RKO (cell line): ENCODE data around the gene CAVIN1.
"Not testable (repeated sequence)": the region's sequence is repeated elsewhere in the genome, so short reads cannot be mapped to it uniquely, and the experiment has no call there.

Experiments used
- DNase-seq: peaks from one replicate; pipeline ENCODE4 v3.0.0-alpha.2; 2016; ENCODE audit warnings: low spot score

CAVIN1 gene, protein sequence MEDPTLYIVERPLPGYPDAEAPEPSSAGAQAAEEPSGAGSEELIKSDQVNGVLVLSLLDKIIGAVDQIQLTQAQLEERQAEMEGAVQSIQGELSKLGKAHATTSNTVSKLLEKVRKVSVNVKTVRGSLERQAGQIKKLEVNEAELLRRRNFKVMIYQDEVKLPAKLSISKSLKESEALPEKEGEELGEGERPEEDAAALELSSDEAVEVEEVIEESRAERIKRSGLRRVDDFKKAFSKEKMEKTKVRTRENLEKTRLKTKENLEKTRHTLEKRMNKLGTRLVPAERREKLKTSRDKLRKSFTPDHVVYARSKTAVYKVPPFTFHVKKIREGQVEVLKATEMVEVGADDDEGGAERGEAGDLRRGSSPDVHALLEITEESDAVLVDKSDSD

DNA sequence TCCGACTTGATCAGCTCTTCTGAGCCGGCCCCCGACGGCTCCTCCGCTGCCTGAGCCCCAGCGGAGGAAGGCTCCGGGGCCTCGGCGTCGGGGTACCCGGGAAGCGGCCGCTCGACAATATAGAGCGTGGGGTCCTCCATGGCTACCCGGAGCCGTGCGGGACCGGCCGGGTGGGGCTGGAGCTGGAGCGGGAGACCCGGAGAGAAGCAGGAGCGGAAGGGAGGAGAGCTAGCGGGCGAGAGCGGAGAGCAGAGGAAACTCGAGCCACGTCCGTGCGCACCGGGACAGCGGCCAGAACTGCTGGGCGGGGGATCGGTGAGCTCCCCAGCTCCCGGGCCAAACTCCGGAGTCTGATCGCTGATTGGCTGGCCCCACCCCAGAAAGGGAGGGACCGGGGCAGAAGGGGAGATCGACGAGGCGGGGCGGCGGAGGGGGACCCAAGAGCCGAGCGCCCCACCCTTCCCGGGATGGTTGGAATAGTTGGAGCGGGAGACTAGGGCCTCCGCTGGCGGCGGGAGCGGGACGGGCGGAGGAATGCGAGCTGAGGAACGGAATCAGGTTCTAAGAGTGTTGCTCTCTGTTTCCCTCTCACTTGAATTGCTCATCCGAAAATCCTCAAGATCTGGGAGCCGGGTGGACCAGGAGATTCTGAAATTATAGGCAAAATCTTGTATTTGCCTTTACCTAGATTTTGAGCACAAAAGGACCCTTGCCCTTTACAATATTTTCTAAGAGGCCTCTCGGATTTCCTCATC is at the start of gene CAVIN1:
CAVIN1 (minus strand) TSS at position 299 of the 755 bp plus-strand sequence; CDS start at position 140, 159 bp downstream.
- peak; percentile 92 for DNase-seq

DNA sequence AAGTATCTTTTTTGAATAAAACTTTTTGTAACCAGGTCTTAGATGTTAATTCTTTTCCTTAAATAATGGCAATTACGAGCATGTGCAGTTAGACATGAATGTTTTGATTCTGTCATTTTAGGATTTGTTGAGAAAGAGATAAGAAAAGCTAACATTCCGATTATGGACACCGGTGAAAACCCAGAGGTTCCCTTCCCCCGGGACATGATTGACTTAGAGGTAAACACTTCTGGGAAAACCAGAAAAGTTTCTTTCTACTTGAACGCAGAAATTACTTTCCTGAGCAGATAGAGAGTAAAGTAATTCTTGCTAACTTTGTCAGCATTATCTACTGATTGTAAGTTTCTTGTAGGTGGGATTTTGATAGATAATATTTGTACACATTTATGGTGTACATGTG is 44.8 kb upstream of the CAVIN1 start:
- DNase-seq, result no peak

DNA sequence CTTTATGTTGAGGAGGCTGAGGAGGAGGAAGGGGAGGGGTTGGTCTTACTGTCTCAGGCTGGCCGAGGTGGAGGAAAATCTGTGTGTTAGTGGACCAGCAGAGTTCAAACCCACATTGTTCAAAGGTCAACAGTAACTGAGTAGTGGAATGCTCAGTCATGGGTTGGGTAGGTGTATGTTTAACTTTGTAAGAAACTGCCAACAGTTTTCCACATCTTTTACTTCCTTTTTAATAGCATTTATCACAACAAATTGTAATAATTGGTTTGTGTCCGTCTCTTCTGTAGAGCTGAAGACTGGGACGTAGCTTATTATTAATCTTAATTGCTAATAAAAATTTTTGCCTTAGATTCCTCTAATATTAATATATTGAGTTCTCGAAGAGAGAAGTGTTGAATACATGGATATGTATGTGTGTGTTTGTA is 40.9 kb upstream of the CAVIN1 start:
- no peak for DNase-seq

DNA sequence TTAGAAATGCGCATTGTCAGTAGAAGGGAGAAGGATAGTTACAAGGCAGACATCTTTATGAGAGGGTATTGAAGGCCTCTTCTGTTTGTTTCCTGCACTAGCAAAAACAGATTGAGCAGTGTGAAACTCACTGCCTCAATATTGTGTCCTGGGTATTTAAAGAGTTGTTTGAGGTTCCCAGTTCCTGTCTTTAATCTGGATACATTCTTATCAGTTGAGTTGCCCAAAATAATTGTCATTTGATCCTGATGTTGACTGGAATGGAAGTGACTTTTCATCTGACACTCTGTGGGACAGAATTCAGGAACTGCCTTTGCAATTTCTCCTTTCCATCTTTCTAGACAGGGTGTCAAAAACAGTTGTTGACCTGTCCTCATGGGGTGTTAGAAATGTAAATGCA is 37.3 kb upstream of the CAVIN1 start:
- peak; percentile 30 for DNase-seq

DNA sequence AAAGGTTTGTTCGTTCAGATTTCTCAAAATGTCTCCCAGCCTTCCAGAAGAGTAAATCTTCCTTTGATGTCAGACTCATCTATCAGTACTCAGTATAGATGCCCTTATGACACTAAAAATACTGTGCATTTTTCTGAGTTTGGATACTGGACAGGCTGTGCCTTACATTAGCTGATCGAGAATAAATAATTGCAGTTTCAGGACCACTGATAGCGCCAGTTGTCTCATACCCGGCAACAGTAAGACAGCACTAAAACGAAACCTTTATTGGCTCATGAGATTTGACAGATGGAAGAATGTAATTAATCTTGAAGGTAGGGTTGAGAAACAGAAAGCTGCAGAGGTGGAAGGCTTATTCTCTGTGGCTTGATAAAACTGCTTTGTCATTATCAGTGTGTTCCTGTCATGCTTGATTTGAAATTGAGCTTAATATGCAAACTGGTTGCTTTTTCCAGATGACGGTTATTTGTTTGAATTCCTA is 36.8 kb upstream of the CAVIN1 start:
- DNase-seq, result peak; percentile 62

DNA sequence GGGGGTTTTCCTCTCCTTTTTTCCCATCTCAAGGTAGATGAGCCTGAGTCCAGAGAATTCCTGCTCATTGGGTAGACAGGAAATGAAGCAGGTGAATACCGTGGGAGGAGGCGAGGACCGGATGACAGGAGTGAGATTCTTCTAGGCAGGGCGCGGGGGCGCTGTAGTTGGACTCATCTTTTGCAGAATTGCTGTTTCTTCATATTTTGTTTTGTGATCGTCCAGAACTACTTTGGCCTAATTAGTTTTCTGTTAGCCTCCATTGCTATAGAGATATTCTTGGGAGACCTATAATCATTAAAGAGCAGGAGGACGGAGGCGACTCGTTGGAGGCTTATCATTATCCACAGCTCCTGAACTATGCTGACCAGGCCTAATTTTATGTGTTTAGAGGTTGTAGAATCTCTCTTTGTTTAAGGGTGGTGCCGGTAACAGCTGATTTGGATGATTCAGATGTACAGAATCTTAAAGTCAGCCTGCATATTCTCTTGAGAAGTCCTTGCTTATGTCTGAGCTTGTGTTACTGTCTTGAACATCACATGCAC is 36.3 kb upstream of the CAVIN1 start:
- peak; percentile 78 for DNase-seq

DNA sequence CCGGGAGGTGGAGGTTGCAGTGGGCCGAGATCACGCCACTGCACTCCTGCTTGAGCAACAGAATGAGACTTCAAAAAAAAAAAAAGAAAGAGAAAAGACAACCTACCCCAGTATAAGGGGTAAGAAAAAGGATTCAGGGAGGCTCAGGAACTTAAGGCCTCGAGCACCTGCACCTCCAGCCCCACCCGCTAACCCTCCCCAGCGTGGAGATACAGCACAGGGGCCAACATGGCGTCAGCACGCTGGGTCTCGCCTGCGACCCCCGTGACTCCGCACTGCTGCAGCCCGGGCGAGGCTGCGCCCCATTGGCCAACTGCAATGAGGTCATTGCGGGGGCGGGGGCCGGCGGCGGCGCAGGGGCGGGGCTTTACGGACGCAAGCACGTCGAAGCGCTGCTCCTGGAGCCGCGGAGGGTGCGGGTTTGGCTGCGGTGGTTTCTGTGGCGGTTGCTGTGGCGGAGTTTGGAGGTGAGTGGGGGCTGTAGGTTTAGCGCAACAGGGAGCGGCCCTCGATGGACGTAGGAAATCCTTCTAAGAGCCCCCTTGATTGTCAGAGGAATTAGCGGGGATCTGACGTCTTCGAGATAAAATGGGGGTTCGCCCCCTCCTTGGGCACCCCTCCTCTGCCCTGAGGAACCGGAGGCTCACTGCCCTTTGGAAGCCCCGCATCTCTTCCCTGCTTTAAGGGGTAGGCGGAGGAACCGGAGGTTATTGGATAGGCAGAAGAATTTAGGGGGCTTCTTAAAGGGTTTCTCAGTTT is 35.6 kb upstream of the CAVIN1 start, which contains the start of gene ATP6V0A1:
ATP6V0A1 (plus strand) TSS at position 382 of the 759 bp plus-strand sequence. CDS start 2,017 bp downstream, outside the sequence.
- DNase-seq, result peak; percentile 94

DNA sequence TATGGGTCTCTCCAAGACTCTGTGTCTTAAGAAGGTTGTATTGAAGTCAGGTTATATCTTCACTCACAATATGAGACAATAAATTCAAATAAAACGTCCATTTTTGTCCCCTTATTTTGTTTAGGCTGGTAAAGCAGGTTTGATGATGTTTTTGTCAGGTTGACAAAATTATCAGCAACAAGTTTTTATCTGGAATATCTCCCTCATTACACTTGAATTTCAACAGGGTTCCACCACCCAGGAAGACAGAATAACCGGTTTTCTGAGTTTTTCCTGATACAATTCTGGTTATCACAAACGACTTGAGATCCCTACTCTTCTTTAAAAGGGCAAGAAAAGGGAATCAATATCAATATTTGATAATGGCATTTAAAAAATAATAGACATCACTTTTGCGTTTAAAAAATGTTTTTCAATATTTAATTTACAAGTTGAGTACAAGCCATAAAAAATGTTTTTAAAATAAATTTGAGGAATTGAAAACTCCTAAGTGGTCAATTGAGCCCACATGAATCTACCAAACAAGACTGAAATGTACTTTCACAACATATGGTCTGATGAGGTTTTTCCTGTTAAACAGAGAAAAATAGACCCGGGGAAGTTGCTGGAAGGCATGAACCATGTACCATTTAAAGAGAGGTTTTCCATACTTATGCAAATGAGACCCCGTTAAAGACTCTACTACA is 34.2 kb upstream of the CAVIN1 start:
- no peak for DNase-seq

DNA sequence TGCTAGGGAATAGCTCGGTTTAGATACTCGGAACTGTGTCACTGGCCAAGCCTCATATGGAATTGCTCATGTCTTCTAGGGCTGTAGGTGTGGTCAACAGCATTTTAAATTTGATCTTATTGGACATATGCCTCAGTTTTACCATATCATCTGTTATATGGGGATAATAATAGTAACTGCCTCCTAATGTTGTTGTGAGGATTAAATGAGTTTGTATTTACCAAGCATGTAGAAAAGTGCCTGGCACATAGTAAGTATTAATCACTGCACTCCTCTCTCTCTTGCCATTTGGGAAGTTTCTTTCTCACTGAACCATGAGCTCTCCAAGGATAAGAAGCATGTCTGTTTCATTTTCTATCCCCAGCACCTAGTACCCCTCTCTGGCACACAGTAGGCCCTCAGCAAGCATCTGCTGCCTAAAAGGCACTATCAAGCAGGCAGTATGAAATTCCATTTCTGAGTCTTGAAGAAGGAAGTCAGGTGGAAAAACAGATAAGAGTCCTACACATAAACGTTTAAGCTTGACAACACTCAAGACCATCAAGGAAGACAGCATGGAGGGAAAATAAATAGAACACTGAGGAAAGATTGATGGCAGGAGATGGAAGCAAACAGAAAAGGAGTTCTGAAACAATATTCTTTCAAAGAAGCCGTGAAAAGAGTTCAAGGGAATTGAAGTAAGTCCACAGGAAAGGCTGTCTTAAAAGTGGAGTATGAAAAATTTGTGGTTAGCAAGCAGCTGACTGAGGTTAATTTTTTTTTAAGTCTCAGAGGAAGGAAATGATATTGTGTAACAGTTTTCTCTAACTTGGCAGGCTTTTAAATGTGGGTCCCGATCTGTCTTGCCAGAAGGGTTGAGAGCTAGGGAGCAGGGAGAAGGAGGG is 33.4 kb upstream of the CAVIN1 start:
- DNase-seq, result peak; percentile 20

DNA sequence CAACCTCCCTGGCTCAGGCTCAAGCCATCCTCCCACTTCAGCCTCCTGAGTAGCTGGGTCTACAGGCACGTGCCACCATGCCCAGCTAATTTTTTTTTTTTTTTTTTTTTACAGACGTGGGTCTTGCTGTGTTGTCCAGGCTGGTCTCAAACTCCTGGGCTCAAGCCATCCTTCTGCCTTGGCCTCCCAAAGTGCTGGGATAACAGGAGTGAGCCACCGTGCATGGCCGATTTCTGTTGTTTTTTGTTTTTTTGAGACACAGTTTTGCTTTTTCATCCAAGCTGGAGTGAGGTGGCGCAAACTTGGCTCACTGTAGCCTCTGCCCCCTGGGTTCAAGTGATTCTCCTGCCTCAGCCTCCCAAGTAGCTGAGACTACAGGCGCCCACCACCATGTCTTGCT is 31.9 kb upstream of the CAVIN1 start:
- DNase-seq, result not testable (repeated sequence)

DNA sequence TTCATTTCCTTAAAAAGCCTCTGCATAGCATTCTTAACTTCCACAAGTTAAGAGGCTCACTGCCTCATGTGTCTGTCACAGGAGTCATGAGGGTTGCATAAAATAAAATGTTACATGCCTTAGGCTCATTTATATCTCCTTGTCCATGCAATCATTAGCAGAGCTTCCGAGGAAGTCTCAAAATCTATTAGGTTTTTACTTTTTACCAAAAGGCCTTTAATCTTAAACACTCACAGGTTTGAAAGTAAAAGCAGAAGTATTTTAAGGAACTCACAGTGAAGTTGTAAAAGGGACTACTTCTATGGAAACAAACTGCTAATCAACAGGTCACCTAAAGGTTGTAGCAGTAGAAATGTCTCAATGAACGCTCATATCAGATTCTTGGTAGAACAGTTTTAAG is 30.4 kb upstream of the CAVIN1 start:
- no peak for DNase-seq

DNA sequence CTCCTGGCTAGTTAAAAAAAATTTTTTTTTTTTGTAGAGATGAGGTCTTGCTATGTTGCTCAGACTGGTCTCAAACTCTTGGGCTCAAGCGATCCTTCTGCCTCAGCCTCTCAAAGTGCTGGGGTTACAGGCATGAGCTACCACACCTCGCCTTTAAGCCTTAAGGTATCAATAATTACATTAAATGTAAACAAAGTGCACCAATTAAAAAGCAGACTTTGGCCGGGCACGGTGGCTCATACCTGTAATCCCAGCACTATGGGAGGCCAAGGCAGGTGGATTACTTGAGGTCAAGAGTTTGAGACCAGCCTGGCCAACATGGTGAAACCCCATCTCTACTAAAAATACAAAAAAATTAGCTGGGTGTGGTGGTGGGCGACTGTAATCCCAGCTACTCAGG is 28.2 kb upstream of the CAVIN1 start:
- not testable (repeated sequence) for DNase-seq

DNA sequence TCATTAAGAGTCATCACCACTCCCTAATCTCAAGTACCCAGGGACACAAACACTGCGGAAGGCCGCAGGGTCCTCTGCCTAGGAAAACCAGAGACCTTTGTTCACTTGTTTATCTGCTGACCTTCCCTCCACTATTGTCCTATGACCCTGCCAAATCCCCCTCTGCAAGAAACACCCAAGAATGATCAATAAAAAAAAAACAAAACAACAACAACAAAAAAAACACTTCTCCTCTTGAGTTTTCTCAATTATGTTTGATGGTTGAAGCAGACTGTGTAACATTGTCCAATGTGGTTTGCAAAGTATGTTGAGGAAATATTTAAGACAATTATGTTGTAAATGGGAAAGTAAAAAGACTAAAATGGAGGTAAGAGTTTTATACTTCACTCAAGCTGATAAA is 26.8 kb upstream of the CAVIN1 start:
- not testable (repeated sequence) for DNase-seq

DNA sequence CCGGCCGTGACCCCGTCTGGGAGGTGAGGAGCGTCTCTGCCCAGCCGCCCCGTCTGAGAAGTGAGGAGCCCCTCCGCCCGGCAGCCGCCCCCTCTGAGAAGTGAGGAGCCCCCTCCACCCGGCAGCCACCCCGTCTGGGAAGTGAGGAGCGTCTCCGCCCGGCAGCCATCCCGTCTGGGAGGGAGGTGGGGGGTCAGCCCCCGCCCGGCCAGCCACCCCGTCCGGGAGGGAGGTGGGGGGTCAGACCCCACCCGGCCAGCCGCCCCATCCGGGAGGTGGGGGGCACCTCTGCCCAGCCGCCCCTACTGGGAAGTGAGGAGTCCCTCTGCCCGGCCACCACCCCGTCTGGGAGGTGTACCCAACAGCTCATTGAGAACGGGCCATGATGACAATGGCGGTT is 26.1 kb upstream of the CAVIN1 start:
- not testable (repeated sequence) for DNase-seq

DNA sequence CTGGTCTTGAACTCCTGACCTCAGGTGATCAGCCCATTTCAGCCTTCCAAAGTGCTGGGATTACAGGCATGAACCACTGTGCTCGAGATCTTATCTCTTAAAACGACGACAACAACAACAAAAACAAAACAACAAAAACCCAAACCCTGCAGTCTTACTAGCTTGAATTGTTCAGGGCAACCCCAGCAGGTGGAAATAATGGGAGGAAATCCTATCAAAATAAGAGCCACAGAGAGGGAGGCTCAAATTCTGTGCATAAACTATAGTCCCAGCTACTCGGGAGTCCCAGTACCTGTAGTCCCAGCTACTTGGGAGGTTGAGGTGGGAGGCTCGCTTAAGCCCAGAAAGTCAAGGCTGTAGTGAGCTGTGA is 19.1 kb upstream of the CAVIN1 start:
- no peak for DNase-seq

DNA sequence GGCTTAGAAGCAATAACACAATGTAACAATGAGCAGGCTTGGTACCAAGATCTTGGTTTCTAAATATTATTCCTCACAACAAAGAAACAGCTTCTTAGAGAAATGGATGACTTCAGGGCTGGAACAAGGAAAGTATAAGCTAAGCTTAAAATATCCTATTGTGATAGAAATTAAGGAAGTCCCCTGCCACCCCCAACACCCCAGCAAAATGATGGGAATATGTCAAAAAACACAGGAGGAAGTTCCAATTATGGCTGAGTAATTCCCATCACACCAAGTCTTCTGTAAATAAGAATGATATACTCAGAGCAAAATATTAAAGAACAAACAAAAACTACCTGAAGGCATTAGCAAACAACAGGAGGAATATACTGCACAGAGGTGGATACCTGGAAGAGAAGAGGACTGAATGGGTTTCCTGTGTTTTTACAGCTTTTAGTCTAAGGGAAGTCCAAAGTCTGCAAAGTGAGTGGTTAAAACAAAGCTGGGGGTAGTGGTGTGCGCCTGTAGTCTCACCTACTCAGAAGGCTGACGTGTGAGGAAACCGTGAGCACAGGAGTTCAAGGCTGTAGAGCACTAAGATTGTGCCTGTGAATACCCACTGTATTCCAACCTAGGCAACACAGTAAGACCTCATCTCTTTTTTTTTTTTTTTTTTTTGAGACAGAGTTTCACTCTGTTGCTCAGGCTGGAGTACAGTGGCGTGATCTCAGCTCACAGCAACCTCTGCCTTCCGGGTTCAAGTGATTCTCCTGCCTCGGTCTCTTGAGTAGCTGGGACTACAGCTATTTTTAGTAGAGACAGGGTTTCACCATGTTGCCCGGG is 18.5 kb upstream of the CAVIN1 start:
- no peak for DNase-seq

DNA sequence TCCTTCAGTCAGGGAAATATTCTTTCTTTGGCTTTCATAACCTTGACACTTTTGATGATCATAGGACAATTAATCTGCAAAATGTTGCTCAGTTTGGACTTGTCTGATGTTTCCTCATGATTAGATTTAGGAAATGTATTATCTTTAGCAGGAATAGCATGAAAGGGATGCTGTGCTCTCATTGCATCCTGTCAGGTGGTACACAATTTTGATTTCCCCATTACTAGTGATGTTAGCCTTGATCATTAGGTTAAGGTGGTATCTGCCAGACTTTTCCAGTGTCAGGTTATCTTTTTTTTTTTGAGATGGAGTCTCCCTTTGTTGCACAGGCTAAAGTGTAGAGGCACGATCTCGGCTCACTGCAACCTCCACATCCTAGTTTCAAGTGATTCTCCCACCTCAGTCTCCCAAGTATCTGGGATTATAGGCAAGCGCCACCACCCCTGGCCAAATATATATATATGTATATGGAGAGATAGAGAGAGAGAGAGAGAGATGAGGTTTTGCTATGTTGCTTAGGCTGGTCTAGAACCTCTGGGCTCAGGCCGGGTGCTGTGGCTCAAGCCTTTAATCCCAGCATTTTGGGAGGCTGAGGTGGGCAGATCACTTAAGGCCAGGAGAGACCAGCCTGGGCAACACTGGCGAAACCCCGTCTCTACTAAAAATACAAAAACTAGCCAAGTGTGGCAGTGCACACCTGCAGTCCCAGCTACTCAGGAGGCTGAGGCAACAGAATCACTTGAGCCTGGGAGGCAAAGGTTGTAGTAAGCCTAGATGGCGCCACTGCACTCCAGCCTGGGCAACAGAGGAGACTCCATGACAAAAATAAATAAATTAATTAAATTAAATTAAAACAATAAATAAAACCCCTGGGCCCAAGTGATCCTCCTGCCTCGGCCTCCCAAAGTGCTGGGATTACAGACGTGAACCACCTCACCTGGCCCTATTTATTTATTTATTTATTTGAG is 15.8 kb upstream of the CAVIN1 start:
- no peak for DNase-seq

DNA sequence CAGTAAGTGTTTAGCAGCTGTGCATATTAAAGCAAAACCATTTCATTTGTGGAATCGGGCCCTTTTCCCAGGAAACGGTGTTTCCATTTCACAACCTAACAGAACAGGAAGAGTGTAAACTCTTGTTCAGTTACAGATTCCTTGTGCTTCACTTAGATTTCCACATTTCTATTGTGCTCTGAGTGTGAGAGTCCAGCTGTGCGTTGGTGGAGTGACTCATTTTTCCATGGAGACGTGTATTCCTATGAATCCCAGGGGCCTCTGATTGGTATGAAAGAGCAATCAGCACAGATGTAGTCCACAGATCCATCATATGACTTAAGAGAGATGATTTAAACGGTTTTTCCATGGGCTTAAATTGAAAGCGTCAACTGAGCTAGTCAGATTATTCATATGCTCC is 13.3 kb upstream of the CAVIN1 start:
- peak; percentile 83 for DNase-seq
